ENCODE data around the gene PDIK1L.

GRCh38 chr1:26069941-26070295 lies 41.7 kb upstream of the PDIK1L start:
- TF ChIP-seq CTCF (IDR thresholded peaks at IDR 0.05; ENCODE audit: low read depth, low read length) (no peak), POLR2A (IDR thresholded peaks at IDR 0.05; ENCODE audit: extremely low read depth, insufficient read length) (no peak), MAX (IDR thresholded peaks at IDR 0.05; ENCODE audit: low read depth, low read length) (no peak), MYC (IDR thresholded peaks at IDR 0.05; ENCODE audit: low read depth, low read length) (no peak)

Data from NB4 (cell line).